Hepatocyte (in vitro differentiated cells): Measurements from ENCODE around the gene ALDH1L1. TPM values are rescaled to one million over a fixed set of nuclear protein-coding genes. Genes with fewer than 3 reads are reported as not detected.

Experiments
- DNase-seq: peaks from one replicate; pipeline ENCODE4 v3.0.0-alpha.2; 2016; ENCODE audit warnings: low spot score
- H2AFZ ChIP-seq: fragments of 200-600 bp; sonication (generic); 2 replicates; pipeline ENCODE4 v1.6.0; 2016; ENCODE audit warnings: antibody characterized with exemption, mild to moderate bottlenecking
- H3K27ac ChIP-seq: fragments of 200-600 bp; sonication (generic); 2 replicates; pipeline ENCODE4 v1.5.1; 2016; ENCODE audit warnings: mild to moderate bottlenecking
- H3K27me3 ChIP-seq: fragments of 200-600 bp; sonication (generic); 2 replicates; pipeline ENCODE4 v1.6.1; 2016
- H3K36me3 ChIP-seq: fragments of 200-600 bp; sonication (generic); replicated peaks from 2 replicates; pipeline ENCODE4 v1.5.1; 2016; ENCODE audit warnings: low read depth; ENCODE audit not compliant: insufficient read depth
- H3K4me1 ChIP-seq: fragments of 200-600 bp; sonication (generic); 2 replicates; pipeline ENCODE4 v1.5.1; 2016; ENCODE audit warnings: mild to moderate bottlenecking, moderate library complexity; ENCODE audit not compliant: insufficient read depth
- H3K4me2 ChIP-seq: fragments of 200-600 bp; sonication (generic); 2 replicates; pipeline ENCODE4 v1.6.0; 2016
- H3K4me3 ChIP-seq: fragments of 200-600 bp; sonication (generic); 2 replicates; pipeline ENCODE4 v1.5.1; 2016; ENCODE audit warnings: mild to moderate bottlenecking
- H3K79me2 ChIP-seq: fragments of 200-600 bp; sonication (generic); 2 replicates; pipeline ENCODE4 v1.6.0; 2017; ENCODE audit warnings: mild to moderate bottlenecking
- H3K9me2 ChIP-seq: fragments of 200-600 bp; sonication (generic); replicated peaks from 2 replicates; pipeline ENCODE4 v1.6.0; 2017; ENCODE audit warnings: mild to moderate bottlenecking; ENCODE audit not compliant: insufficient read depth
- H3K9me3 ChIP-seq: fragments of 200-600 bp; sonication (generic); 2 replicates; pipeline ENCODE4 v1.5.1; 2016; ENCODE audit warnings: low read depth, mild to moderate bottlenecking
- H4K20me1 ChIP-seq: fragments of 200-600 bp; sonication (generic); 2 replicates; pipeline ENCODE4 v1.6.0; 2016; ENCODE audit warnings: mild to moderate bottlenecking; ENCODE audit not compliant: insufficient read depth, poor library complexity, severe bottlenecking
- EZH2 ChIP-seq: fragments of 200-600 bp; sonication (generic); IDR thresholded peaks from 2 replicates; pipeline ENCODE4 v1.6.1; 2016; ENCODE audit warnings: antibody characterized with exemption, mild to moderate bottlenecking, borderline replicate concordance
- EZH2phosphoT487 ChIP-seq: fragments of 200-600 bp; sonication (generic); IDR thresholded peaks from one replicate; pipeline ENCODE4 v1.6.1; 2018; ENCODE audit warnings: antibody characterized with exemption, mild to moderate bottlenecking, low read depth, moderate library complexity; ENCODE audit not compliant: unreplicated experiment, severe bottlenecking
- WGBS: methylation state at CpG from one replicate; pipeline ENCODE4 v1.1.6; 2016; ENCODE audit warnings: low lambda C conversion rate; ENCODE audit errors: missing lambda C conversion rate; 5-methylcytosine and 5-hydroxymethylcytosine counted together
- polyA plus RNA-seq: library from polyadenylated mRNA; unstranded; fragments of >200 nt; fragmentation: Nextera tagmentation; extraction: Ambion mirVana; gene quantifications from 2 replicates; pipeline ENCODE4 v1.2.1, GENCODE V29; 2016
- total RNA-seq: library from RNA; depleted of rRNA; stranded (reverse); fragments of >200 nt; gene quantifications from 2 replicates; pipeline ENCODE4 v1.2.3, GENCODE V29; 2014
- TF ChIP-seq, protein P1 (sequence below): fragments of 200-600 bp; sonication (generic); IDR thresholded peaks from 2 replicates; pipeline ENCODE4 v1.5.1; 2016; ENCODE audit warnings: antibody characterized with exemption, mild to moderate bottlenecking; ENCODE audit not compliant: poor library complexity

ALDH1L1 gene
- total and polyA plus RNA-seq, 2 experiments from 2014 or later: 15.9 to 22.6 TPM

DNA sequence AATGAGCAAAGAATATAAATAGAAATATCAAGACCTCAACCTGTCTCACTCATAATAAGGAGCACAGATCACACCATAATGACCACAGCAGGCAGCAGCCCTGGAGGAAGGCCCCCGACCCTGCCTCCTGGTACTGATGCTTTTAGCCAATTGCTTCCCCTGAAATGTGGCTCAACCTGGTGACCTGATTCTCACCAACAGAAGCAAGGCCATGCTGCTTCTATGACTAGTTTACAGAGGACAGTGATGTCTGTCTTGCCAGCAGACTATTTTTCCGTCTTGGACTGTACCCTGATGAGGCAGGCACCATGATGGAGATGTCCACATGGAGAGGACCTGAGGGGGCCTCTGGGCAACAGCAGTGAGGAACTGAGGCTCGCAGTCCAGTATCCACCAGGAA lies 114.5 kb downstream of the ALDH1L1 start:
- H4K20me1 ChIP-seq: no peaks in the 10 kb centered on the region
- TF ChIP-seq EZH2: no peak
- TF ChIP-seq, protein P1, sequence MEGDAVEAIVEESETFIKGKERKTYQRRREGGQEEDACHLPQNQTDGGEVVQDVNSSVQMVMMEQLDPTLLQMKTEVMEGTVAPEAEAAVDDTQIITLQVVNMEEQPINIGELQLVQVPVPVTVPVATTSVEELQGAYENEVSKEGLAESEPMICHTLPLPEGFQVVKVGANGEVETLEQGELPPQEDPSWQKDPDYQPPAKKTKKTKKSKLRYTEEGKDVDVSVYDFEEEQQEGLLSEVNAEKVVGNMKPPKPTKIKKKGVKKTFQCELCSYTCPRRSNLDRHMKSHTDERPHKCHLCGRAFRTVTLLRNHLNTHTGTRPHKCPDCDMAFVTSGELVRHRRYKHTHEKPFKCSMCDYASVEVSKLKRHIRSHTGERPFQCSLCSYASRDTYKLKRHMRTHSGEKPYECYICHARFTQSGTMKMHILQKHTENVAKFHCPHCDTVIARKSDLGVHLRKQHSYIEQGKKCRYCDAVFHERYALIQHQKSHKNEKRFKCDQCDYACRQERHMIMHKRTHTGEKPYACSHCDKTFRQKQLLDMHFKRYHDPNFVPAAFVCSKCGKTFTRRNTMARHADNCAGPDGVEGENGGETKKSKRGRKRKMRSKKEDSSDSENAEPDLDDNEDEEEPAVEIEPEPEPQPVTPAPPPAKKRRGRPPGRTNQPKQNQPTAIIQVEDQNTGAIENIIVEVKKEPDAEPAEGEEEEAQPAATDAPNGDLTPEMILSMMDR: no peak
- H3K79me2 ChIP-seq: no peaks in the 10 kb centered on the region
- H3K4me3 ChIP-seq: no peak overlapping the region
- no peaks in the 10 kb centered on the region for H3K9me3 ChIP-seq
- H3K36me3 ChIP-seq: no peaks in the 10 kb centered on the region
- H2AFZ ChIP-seq: no peak overlapping the region
- DNase-seq: no peak
- H3K27me3 ChIP-seq: no peaks in the 10 kb centered on the region
- H3K4me2 ChIP-seq: no peak overlapping the region
- no peaks in the 10 kb centered on the region for H3K9me2 ChIP-seq
- no peaks in the 10 kb centered on the region for H3K4me1 ChIP-seq
- no peak overlapping the region for H3K27ac ChIP-seq
- 94% methylated on average over 3 of the region's 3 CpGs for WGBS

DNA sequence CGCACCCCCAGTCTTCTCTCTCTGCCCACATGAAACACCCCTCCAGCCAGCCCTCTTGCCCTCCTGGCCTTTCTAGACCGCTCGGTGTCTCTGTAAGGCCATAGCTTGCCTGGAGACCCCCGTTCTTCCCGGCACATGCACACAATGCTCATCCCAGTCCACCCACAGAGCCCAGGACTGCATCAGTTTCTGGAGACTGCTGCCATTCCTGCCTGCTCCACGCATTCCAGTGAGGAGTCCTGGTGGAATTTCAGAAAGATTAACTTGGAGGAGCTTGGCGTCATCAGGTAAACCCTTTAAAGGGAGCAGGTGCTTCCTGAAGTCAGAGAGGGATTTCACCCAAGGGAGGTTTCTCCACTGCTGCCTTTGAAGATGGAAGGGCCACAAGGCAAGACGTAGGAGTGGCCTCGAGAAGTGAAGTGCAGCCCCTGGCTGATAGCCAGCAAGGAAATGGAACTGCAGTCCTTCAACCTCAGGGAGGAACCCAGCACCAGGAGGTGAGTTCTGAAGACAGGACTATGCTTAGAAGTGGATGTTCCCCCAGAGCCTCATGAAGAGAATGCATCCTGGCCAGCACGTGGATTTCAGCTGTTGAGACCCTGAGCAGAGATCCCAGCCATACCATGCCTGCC lies 115.6 kb downstream of the ALDH1L1 start:
- WGBS: 84% methylated on average over 10 of the region's 10 CpGs
- Histone ChIP-seq H3K9me3 (no peaks in the 10 kb centered on the region), H3K4me1 (no peaks in the 10 kb centered on the region), H3K27ac (no peak overlapping the region), H3K79me2 (no peaks in the 10 kb centered on the region), H3K4me2 (no peak overlapping the region), H3K4me3 (no peak overlapping the region), H3K27me3 (no peaks in the 10 kb centered on the region), H2AFZ (no peak overlapping the region), H3K9me2 (no peaks in the 10 kb centered on the region), H4K20me1 (no peaks in the 10 kb centered on the region), H3K36me3 (no peaks in the 10 kb centered on the region)
- no peak for DNase-seq
- TF ChIP-seq EZH2phosphoT487 (no peak), EZH2 (no peak)
- TF ChIP-seq, protein P1: no peak

DNA sequence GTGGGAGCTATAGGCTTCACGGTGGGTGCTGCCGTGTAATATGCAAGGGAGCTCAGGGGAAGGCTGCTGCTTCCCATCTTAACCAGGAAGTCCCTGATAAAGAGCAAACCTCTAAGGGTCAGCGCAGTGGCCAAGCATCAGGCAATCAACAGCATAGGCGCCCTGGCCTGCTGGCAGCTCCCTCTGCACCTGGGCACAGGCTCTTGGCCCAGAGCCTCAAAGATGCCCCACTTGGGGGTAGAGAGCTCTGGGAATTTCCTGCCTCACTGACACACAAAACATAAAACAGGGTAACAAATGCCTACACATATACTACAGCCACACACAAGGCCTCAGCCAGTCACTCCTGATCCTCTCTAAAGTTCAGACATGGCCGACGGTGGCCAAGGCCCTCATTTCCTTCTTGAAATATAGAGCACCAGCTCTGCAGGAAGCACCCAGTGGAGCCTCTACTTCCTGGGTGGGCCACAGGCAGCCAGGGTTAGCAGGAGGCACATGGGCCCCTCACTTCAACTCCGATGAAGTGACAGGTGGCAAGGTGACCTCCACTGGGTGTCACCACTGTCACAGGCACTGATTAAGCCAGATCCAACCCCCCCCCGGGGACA lies 116.9 kb downstream of the ALDH1L1 start:
- no peak for DNase-seq
- Histone ChIP-seq H3K27me3 (no peaks in the 10 kb centered on the region), H4K20me1 (no peaks in the 10 kb centered on the region), H3K4me3 (no peak overlapping the region), H3K9me3 (no peaks in the 10 kb centered on the region), H3K36me3 (no peaks in the 10 kb centered on the region), H3K4me2 (no peak overlapping the region), H3K79me2 (no peaks in the 10 kb centered on the region), H3K4me1 (no peaks in the 10 kb centered on the region), H2AFZ (no peak overlapping the region), H3K27ac (no peak overlapping the region), H3K9me2 (no peaks in the 10 kb centered on the region)
- WGBS: 94% methylated on average over 8 of the region's 8 CpGs
- TF ChIP-seq EZH2: no peak
- TF ChIP-seq, protein P1: no peak
- TF ChIP-seq EZH2phosphoT487: no peak
